ENCODE data around the gene UGT3A2. TPM values are rescaled to one million over a fixed set of nuclear protein-coding genes. Genes with fewer than 3 reads are reported as not detected.

The UGT3A2 gene
- polyA plus RNA-seq, 1 donor (not counting 4 experiments of a cell fraction or from before 2014, with no cell fraction given), result 0.07 TPM

- Histone ChIP-seq H3K27ac (ENCODE audit: control insufficient read depth, insufficient read depth, low read length) (no peak overlapping the region), H3K27me3 (ENCODE audit: control insufficient read depth, extremely low read depth, insufficient read depth, low read length) (no peaks in the 10 kb centered on the region), H3K4me1 (ENCODE audit: control insufficient read depth, extremely low read depth, insufficient read depth, low read length) (no peaks in the 10 kb centered on the region), H3K9ac (ENCODE audit: control insufficient read depth, extremely low read depth, insufficient read depth, low read length) (no peak overlapping the region), H3K9me3 (ENCODE audit: control insufficient read depth, low read depth, low read length) (no peaks in the 10 kb centered on the region), H3K79me2 (ENCODE audit: control insufficient read depth, insufficient read depth, low read length) (no peaks in the 10 kb centered on the region), H3K9me1 (ENCODE audit: control insufficient read depth, extremely low read depth, insufficient read depth, low read length) (no peaks in the 10 kb centered on the region), H3K4me3 (ENCODE audit: control insufficient read depth in 2 of 3, extremely low read depth in 1 of 3, insufficient read depth in 2 of 3, low read depth in 1 of 3, low read length in 3 of 3) (no peak overlapping the region), H3K4me2 (ENCODE audit: control insufficient read depth, extremely low read depth, insufficient read depth, low read depth, low read length) (no peak overlapping the region), H2AFZ (ENCODE audit: control insufficient read depth, low read length) (no peak overlapping the region), H4K20me1 (ENCODE audit: control insufficient read depth, extremely low read depth, insufficient read depth, low read length) (no peaks in the 10 kb centered on the region), H3K36me3 (ENCODE audit: control insufficient read depth in 2 of 2, extremely low read depth in 1 of 2, insufficient read depth in 2 of 2, low read length in 2 of 2) (no peaks in the 10 kb centered on the region)
- DNase-seq (ENCODE audit: low read depth, low spot score), result no peak
- no peak for FAIRE-seq
- dilution Hi-C loops (cut with MboI; ENCODE audit: extremely low pct_ligation_motif_present, low sequenced_read_pairs), result no loop called here
- TF ChIP-seq EZH2 (IDR thresholded peaks at IDR 0.05; ENCODE audit: low read length) (no peak), CTCF (optimal IDR thresholded peaks at IDR 0.05 in 1 of 3, IDR thresholded peaks at IDR 0.05 in 1 of 3, conservative IDR thresholded peaks at IDR 0.05 in 1 of 3; ENCODE audit: extremely low read depth in 1 of 3, insufficient read depth in 2 of 3, low read length in 3 of 3) (no peak)
These were observed 36.8 kb downstream of the UGT3A2 start for GRCh38 chr5:36029914-36030313.

- no peaks in the 10 kb centered on the region for H3K27me3 ChIP-seq (ENCODE audit: control insufficient read depth, extremely low read depth, insufficient read depth, low read length)
- H3K4me2 ChIP-seq (ENCODE audit: control insufficient read depth, extremely low read depth, insufficient read depth, low read depth, low read length), result no peak overlapping the region
- TF ChIP-seq CTCF (optimal IDR thresholded peaks at IDR 0.05 in 1 of 3, IDR thresholded peaks at IDR 0.05 in 1 of 3, conservative IDR thresholded peaks at IDR 0.05 in 1 of 3; ENCODE audit: extremely low read depth in 1 of 3, insufficient read depth in 2 of 3, low read length in 3 of 3), result no peak
- TF ChIP-seq EZH2 (IDR thresholded peaks at IDR 0.05; ENCODE audit: low read length), result no peak
- no peak for DNase-seq (ENCODE audit: low read depth, low spot score)
- no peak overlapping the region for H2AFZ ChIP-seq (ENCODE audit: control insufficient read depth, low read length)
- dilution Hi-C loops (cut with MboI; ENCODE audit: extremely low pct_ligation_motif_present, low sequenced_read_pairs), result no loop called here
- no peaks in the 10 kb centered on the region for H3K9me3 ChIP-seq (ENCODE audit: control insufficient read depth, low read depth, low read length)
- no peaks in the 10 kb centered on the region for H4K20me1 ChIP-seq (ENCODE audit: control insufficient read depth, extremely low read depth, insufficient read depth, low read length)
- FAIRE-seq, result no peak
- no peaks in the 10 kb centered on the region for H3K36me3 ChIP-seq (ENCODE audit: control insufficient read depth in 2 of 2, extremely low read depth in 1 of 2, insufficient read depth in 2 of 2, low read length in 2 of 2)
- no peak overlapping the region for H3K9ac ChIP-seq (ENCODE audit: control insufficient read depth, extremely low read depth, insufficient read depth, low read length)
- no peak overlapping the region for H3K27ac ChIP-seq (ENCODE audit: control insufficient read depth, insufficient read depth, low read length)
- H3K9me1 ChIP-seq (ENCODE audit: control insufficient read depth, extremely low read depth, insufficient read depth, low read length), result no peaks in the 10 kb centered on the region
- no peak overlapping the region for H3K4me3 ChIP-seq (ENCODE audit: control insufficient read depth in 2 of 3, extremely low read depth in 1 of 3, insufficient read depth in 2 of 3, low read depth in 1 of 3, low read length in 3 of 3)
- H3K79me2 ChIP-seq (ENCODE audit: control insufficient read depth, insufficient read depth, low read length), result no peaks in the 10 kb centered on the region
- no peaks in the 10 kb centered on the region for H3K4me1 ChIP-seq (ENCODE audit: control insufficient read depth, extremely low read depth, insufficient read depth, low read length)
These were observed 37.7 kb downstream of the UGT3A2 start for GRCh38 chr5:36028816-36029465.

All from keratinocyte (primary cell).